Adrenal gland (tissue), 12 donors: ENCODE measurements around the gene SLMAP. TPM values are rescaled to one million over a fixed set of nuclear protein-coding genes. Genes with fewer than 3 reads are reported as not detected.

Experiments
- DNase-seq, 7 donors: peaks; one replicate each; pipeline ENCODE4 v3.0.0-alpha.2; 2019 to 2020
- H3K27ac ChIP-seq, 5 donors: fragments of 200-600 bp; sonication (generic) in 4 of 5; 1 replicate in 3 of 5; 2 replicates in 2 of 5; pipeline versions ENCODE4 v1.5.1 to v1.8.0; 2016 to 2020; ENCODE audit warnings: mild to moderate bottlenecking in 1 of 5
- H3K27me3 ChIP-seq: fragments of 200-600 bp; 2 replicates; pipeline ENCODE4 v1.8.0; 2021
- H3K36me3 ChIP-seq, 2 donors: fragments of 200-600 bp; replicated peaks in 1 of 2; 1 replicate in 1 of 2; 2 replicates in 1 of 2; pipeline versions ENCODE4 v1.5.1 to v1.8.0; 2018 to 2022
- H3K4me1 ChIP-seq, 2 donors: fragments of 200-600 bp; replicated peaks in 1 of 2; 1 replicate in 1 of 2; 2 replicates in 1 of 2; pipeline versions ENCODE4 v1.5.1 to v1.8.0; 2018 to 2021
- H3K4me3 ChIP-seq, 4 donors: fragments of 200-600 bp; sonication (generic) in 3 of 4; one replicate each; pipeline ENCODE4 v1.5.1; 2016 to 2018
- H3K9me3 ChIP-seq, 3 donors: fragments of 200-600 bp; sonication (generic) in 1 of 3; replicated peaks in 1 of 3; 1 replicate in 2 of 3; 2 replicates in 1 of 3; pipeline versions ENCODE4 v1.5.1 to v1.8.0; 2016 to 2021
- POLR2A ChIP-seq, 2 donors: fragments of 450-650 bp; IDR thresholded peaks; one replicate each; pipeline ENCODE4 v1.6.1; 2017; ENCODE audit warnings: antibody characterized with exemption in 2 of 2, mild to moderate bottlenecking in 2 of 2, moderate library complexity in 1 of 2
- WGBS, 4 donors: extraction: QIAGEN DNeasy Blood & Tissue Kit in 2 of 4; methylation state at CpG; one replicate each; pipeline versions ENCODE4 v1.1.5 to v1.1.7; 2013 to 2017; 5-methylcytosine and 5-hydroxymethylcytosine counted together
- intact Hi-C, 2 donors: fragments of 100-400 bp; cut with DNase I; formaldehyde crosslinking; loops; one replicate each; pipeline versions ENCODE4 v1.14.1 to v1.15.0; 2022 to 2023
- polyA plus RNA-seq, 3 donors: library from polyadenylated mRNA; stranded (reverse); fragments of 200-250 nt in 2 of 3; fragments of 350-450 nt in 1 of 3; fragmentation: Illumina TruSeq in 1 of 3; extraction: RNeasy Lipid Tissue Mini Kit (QIAGEN cat#74804) in 1 of 3; gene quantifications; one replicate each; pipeline ENCODE4 v1.2.3, GENCODE V29; 2013 to 2014
- total RNA-seq, 9 donors: library from RNA; depleted of rRNA in 4 of 9; stranded (reverse); fragments of >200 nt in 4 of 9; fragments of 120-200 nt in 1 of 9; fragmentation: NEBNext Ultra II Directional in 1 of 9; extraction: Animal tissue kit (Norgen Biotek cat#: 25700) in 1 of 9; gene quantifications; one replicate each; pipeline versions ENCODE4 v1.1.0 to v1.2.4, GENCODE V29; 2013 to 2023
- TF ChIP-seq, protein P1 (sequence below), 6 experiments: fragments of 450-650 bp in 4 of 6; fragments of 200-600 bp in 2 of 6; sonication (generic) in 1 of 6; IDR thresholded peaks; 1 replicate in 5 of 6; 2 replicates in 1 of 6; pipeline versions ENCODE4 v1.5.1 to v1.8.0; 2016 to 2021; ENCODE audit warnings: antibody characterized with exemption in 6 of 6, mild to moderate bottlenecking in 2 of 6, moderate library complexity in 1 of 6
- donor health status: healthy with polysubstance abuse.
- donor health status: Bipolar disorder and iron deficiency.
- donor health status: DM: yes; HTN: yes; CAD: no.
- donor health status: DM: no; HTN: no; CAD: no.
- donor health status: DM: no; HTN: no; CAD: no.
- donor health status: DM: yes; HTN: yes; CAD: no.

Gene SLMAP
- total and polyA plus RNA-seq, 12 donors, result 18.9 to 134 (median 87.5) TPM

DNA sequence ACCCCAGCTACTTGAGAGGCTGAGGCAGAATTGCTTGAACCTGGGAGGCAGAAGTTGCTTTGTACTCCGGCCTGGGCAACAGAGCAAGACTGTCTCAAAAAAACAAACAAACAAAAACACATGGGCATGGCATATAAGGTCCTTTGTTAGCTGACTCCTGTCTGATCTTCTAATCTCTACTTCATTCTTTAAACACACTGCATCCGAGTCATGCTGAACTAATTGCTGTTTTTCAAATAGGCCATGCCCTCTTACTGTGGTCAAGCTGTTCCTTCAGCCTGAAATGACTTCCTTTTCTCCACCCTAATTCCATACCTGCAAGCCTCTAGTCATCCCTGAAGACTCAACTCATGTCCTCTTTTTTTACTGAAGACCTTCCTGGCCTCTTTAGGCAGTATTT lies 22.3 kb upstream of the SLMAP start:
- intact Hi-C loops, result no loop called here
- H3K9me3 ChIP-seq, result no peaks in the 10 kb centered on the region
- no peaks in the 10 kb centered on the region for H3K36me3 ChIP-seq
- peaks cover 0 to 9% of the 10 kb centered on the region in 2 donors for H3K4me1 ChIP-seq
- H3K27me3 ChIP-seq, result no peaks in the 10 kb centered on the region
- H3K27ac ChIP-seq, result no peak overlapping the region
- no peak overlapping the region for H3K4me3 ChIP-seq
- TF ChIP-seq POLR2A (IDR thresholded peaks at IDR 0.05), result no peak
- TF ChIP-seq, protein P1, sequence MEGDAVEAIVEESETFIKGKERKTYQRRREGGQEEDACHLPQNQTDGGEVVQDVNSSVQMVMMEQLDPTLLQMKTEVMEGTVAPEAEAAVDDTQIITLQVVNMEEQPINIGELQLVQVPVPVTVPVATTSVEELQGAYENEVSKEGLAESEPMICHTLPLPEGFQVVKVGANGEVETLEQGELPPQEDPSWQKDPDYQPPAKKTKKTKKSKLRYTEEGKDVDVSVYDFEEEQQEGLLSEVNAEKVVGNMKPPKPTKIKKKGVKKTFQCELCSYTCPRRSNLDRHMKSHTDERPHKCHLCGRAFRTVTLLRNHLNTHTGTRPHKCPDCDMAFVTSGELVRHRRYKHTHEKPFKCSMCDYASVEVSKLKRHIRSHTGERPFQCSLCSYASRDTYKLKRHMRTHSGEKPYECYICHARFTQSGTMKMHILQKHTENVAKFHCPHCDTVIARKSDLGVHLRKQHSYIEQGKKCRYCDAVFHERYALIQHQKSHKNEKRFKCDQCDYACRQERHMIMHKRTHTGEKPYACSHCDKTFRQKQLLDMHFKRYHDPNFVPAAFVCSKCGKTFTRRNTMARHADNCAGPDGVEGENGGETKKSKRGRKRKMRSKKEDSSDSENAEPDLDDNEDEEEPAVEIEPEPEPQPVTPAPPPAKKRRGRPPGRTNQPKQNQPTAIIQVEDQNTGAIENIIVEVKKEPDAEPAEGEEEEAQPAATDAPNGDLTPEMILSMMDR (IDR thresholded peaks at IDR 0.05), result no peak
- WGBS, 4 donors, result 84 to 87% (median 85%) methylated on average over 2 of the region's 2 CpGs
- no peak for DNase-seq

DNA sequence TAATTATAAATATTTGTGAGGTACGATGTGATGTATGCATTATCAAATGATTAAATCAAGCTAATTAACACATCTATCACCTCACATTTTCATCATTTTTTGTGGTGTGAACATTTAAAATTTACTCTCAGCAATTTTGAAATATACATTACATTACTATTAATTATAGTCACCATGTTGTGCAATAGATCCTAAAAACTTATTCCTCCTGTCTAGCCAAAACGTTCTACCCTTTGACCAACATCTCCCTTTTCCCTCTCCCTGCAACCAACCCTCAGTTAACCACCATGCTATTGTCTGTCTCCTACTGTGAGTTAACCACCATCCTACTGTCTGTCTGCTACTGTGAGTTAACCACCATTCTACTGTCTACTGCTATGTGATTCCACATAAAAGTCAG lies 20.7 kb upstream of the SLMAP start:
- no peak for TF ChIP-seq POLR2A (IDR thresholded peaks at IDR 0.05)
- TF ChIP-seq, protein P1 (IDR thresholded peaks at IDR 0.05), result no peak
- H3K27ac ChIP-seq, result no peak overlapping the region

DNA sequence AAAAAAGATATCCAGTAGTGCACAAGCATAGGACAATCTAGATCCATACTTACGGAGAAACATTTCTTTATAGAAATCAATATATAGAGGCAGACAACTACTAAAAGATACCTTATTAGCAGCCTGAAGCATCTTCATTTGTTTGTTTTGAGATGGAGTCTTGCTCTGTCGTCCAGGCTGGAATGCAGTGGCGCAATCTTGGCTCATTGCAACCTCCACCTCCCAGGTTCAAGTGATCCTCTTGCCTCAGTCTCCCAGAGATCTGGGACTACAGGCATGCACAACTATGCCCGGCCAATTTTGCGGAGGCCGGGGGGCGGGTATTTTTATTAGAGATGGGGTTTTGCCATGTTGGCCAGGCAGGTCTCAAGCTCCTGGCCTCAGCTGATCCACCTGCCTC lies 18.3 kb upstream of the SLMAP start:
- H3K27ac ChIP-seq, result peak overlapping the region in 2 of 5 donors; percentile 34 to 37
- no peak overlapping the region for H3K4me3 ChIP-seq
- H3K9me3 ChIP-seq, result no peaks in the 10 kb centered on the region
- no peak for DNase-seq
- H3K27me3 ChIP-seq, result no peaks in the 10 kb centered on the region
- H3K36me3 ChIP-seq, result no peaks in the 10 kb centered on the region
- TF ChIP-seq, protein P1 (IDR thresholded peaks at IDR 0.05), result no peak
- TF ChIP-seq POLR2A (IDR thresholded peaks at IDR 0.05), result no peak
- peaks cover 0 to 10% of the 10 kb centered on the region in 2 donors for H3K4me1 ChIP-seq
- intact Hi-C loops, result no loop called here
- 79 to 92% (median 89%) methylated on average over 6 to 7 of the region's 7 CpGs for WGBS, 4 donors

More for the DNA sequence above, 20.7 kb upstream of the SLMAP start:
- Histone ChIP-seq H3K4me1 (peaks cover 0 to 10% of the 10 kb centered on the region in 2 donors), H3K9me3 (no peaks in the 10 kb centered on the region), H3K4me3 (no peak overlapping the region), H3K36me3 (no peaks in the 10 kb centered on the region), H3K27me3 (no peaks in the 10 kb centered on the region)
- intact Hi-C loops, result no loop called here
- DNase-seq, result no peak
- WGBS, 4 donors, result 72 to 82% (median 78%) methylated on average over 2 of the region's 2 CpGs

DNA sequence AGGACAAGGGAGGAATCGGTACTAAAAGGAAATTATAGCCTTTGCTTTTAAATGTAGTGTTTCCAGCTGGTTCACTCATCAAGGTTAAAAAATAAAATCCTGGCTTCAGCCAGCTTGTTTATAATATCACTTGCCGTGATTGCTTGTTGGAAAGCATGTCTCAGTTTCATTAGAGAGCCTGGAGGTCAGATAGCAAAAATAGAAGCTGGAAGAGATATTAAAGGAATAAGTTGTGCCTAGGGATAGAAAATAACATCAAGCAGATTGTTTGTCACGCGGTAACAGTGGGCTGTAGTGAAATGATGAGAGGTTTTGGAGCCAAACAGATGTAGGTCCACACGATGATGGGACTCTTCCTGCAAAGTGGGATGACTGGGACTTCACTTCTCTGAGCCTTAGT lies 17.7 kb upstream of the SLMAP start:
- H3K4me1 ChIP-seq, result peaks cover 0 to 10% of the 10 kb centered on the region in 2 donors
- no peaks in the 10 kb centered on the region for H3K36me3 ChIP-seq
- DNase-seq, result no peak
- H3K27me3 ChIP-seq, result no peaks in the 10 kb centered on the region
- 27 to 37% (median 32%) methylated on average over 5 of the region's 5 CpGs for WGBS, 4 donors
- intact Hi-C loops, result no loop called here
- peak overlapping the region in 2 of 5 donors; percentile 34 to 37 for H3K27ac ChIP-seq
- no peak overlapping the region for H3K4me3 ChIP-seq
- no peaks in the 10 kb centered on the region for H3K9me3 ChIP-seq
- TF ChIP-seq, protein P1 (IDR thresholded peaks at IDR 0.05), result no peak
- TF ChIP-seq POLR2A (IDR thresholded peaks at IDR 0.05), result no peak
